AG09309 (cell line): ENCODE results near the gene FAM124A.

Experiments used
- DNase-seq: peaks from one replicate; pipeline ENCODE4 v3.0.0-alpha.2; 2010; ENCODE audit warnings: low read depth
- H3K4me3 ChIP-seq: 2 replicates; pipeline ENCODE4 v1.5.1; 2011; ENCODE audit warnings: mild to moderate bottlenecking, low read depth, low read length, moderate library complexity; ENCODE audit not compliant: control insufficient read depth
- TF ChIP-seq, protein P1 (sequence below): IDR thresholded peaks from 2 replicates; pipeline ENCODE4 v1.5.1; 2011; ENCODE audit warnings: mild to moderate bottlenecking, low read depth, low read length, inconsistent platforms; ENCODE audit not compliant: insufficient read depth, control insufficient read depth; ENCODE audit errors: missing control alignments

The FAM124A gene

DNA sequence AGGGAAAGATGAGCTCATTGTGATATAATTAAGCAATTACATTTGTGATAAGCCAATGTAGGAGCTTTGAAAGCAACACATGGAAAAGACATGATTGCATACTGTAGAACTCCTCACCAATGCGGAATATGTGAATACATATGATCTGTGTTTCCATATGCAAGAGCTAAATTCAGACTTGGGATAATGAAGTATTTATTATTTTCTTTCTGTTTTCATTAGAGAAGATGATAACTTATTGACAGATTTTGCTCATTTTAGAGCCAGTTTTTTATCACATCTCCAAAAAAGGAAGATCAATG lies 14.2 kb downstream of the FAM124A start:
- TF ChIP-seq, protein P1, sequence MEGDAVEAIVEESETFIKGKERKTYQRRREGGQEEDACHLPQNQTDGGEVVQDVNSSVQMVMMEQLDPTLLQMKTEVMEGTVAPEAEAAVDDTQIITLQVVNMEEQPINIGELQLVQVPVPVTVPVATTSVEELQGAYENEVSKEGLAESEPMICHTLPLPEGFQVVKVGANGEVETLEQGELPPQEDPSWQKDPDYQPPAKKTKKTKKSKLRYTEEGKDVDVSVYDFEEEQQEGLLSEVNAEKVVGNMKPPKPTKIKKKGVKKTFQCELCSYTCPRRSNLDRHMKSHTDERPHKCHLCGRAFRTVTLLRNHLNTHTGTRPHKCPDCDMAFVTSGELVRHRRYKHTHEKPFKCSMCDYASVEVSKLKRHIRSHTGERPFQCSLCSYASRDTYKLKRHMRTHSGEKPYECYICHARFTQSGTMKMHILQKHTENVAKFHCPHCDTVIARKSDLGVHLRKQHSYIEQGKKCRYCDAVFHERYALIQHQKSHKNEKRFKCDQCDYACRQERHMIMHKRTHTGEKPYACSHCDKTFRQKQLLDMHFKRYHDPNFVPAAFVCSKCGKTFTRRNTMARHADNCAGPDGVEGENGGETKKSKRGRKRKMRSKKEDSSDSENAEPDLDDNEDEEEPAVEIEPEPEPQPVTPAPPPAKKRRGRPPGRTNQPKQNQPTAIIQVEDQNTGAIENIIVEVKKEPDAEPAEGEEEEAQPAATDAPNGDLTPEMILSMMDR: no peak
- H3K4me3 ChIP-seq: no peak overlapping the region
- DNase-seq: no peak

DNA sequence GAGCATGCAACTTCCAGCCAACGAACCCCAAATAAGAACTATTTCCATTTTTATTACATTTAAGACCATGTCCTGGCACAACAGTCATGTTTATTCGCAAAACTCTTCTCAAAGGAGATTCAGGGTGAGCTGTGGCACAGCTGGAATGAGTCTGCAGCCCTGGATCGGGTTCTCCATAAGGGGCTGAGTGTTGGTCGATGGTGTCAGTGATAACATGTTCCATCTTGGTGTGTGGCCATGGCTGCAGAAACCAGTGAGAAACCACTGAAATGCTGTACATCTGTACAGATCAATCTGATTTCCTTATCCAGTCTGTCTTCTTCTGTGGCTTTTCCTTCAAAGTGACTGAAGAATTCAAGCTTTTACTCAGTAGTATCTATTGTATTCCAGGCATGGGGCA lies 15.2 kb downstream of the FAM124A start:
- no peak for DNase-seq
- TF ChIP-seq, protein P1: no peak
- H3K4me3 ChIP-seq: no peak overlapping the region

DNA sequence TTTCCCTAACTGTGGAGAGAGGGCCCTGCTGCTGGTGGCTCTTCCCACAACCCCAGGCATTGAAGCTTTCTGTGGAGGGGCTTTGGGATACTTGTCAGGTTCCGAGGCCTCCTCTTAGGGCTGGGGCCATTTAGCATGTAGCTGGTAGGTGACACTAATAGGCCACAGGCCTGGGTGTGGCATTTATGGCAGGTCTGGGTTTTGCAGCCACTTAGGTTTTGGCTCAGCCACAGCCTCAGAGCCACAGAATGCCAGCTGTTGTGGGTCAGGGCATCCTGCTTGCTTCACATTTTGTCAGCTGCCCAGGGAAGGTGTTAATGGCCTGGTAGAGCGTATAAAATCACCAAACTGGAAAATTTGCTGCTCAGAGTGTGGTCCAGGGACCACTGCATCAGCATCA lies 15.7 kb downstream of the FAM124A start:
- no peak for DNase-seq

DNA sequence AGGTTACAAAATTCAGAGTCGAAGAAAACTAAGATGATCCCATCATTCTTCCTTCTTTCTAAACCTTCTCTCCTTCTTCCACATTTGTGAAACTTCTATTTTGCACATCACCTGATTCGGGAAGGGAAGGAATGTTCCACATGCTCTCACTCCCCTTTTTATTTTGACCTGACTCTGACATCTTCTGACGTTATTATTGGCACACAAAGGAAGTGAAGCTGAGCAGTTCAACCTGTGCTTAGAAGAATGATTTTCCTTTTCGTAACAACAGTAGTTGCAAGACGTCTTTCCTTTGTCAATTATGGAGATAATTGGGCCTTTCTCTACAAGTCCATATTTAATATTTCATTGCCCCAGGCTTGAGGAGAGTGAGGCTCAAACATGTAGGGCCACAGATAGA lies 18.0 kb downstream of the FAM124A start:
- H3K4me3 ChIP-seq: no peak overlapping the region
- TF ChIP-seq, protein P1: no peak
- DNase-seq: no peak

More for the DNA sequence above, 15.7 kb downstream of the FAM124A start:
- H3K4me3 ChIP-seq: no peak overlapping the region
- TF ChIP-seq, protein P1: no peak

DNA sequence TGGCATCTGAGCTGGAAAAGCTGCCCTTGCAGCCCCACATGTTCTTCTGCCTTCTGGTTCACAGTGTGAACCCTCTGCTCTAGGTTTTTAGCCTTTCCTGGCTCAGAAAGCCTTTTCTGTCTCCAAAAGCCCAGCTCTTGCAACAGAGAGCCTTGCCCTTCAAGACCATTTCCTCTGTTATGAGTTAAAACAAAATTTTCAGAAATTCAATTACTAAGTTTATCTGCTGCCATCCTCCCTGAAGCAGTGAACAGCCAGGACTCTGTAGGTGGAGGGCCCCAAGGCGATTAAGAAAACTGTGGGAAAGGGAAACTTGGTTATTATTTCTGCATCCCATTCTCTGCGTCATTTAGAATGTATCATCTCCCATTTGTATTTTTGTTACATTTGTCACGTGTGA lies 18.8 kb downstream of the FAM124A start:
- no peak for DNase-seq
- no peak overlapping the region for H3K4me3 ChIP-seq
- TF ChIP-seq, protein P1: no peak

DNA sequence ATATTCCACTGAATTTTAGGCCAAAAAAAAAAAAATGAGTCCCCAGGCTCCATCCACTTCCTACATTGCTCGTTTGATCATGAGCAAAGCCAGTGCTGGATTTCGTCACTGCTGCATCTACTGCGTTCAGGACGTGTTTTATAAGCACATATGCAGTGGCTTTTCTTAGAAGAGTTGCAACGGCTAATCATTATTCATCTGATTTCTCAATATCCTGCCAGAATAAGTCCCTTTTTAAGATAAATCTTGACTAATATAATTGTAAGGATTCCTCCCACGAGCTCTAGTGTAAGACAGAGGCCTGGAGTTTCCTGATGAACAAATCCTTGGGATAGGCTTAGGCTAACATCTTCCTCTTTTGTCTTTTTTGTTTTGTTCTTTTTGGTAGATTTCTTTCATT lies 19.5 kb downstream of the FAM124A start:
- H3K4me3 ChIP-seq: no peak overlapping the region
- TF ChIP-seq, protein P1: no peak
- DNase-seq: peak; percentile 46

DNA sequence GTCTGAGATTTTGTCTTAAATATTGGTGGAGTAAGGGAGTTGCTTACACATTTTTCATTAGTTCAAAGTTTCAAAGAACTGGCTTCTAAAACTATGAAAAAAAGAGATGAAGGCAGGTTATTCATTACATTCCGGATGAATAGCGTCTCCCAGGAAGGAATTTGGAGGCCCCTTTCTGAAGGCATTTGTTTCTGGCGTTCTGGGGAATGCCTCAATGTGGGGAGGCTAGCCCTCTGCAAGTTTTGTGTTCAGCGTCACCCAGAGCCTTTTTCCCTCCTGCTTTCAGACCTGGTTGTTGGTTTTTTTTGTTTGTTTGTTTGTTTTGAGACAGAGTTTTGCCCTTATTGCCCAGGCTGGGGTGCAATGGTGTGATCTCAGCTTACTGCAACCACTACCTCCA lies 21.0 kb downstream of the FAM124A start:
- TF ChIP-seq, protein P1: no peak
- DNase-seq: no peak
- no peak overlapping the region for H3K4me3 ChIP-seq
